Measurements from ENCODE around the gene SRRM3.
"Not testable (repeated sequence)": the region's sequence is repeated elsewhere in the genome, so short reads cannot be mapped to it uniquely, and the experiment has no call there.

The SRRM3 gene

GRCh38 chr7:76209310-76209709 is 7.6 kb downstream of the SRRM3 start:
- no peak overlapping the region for H3K27ac Mint-ChIP-seq
- H3K36me3 Mint-ChIP-seq (ENCODE audit: low read depth): no peaks in the 10 kb centered on the region
- H3K9me3 Mint-ChIP-seq: no peaks in the 10 kb centered on the region
- no peaks in the 10 kb centered on the region for H3K4me1 Mint-ChIP-seq (ENCODE audit: low read depth)
- H3K27me3 Mint-ChIP-seq (ENCODE audit: low read depth): no peaks in the 10 kb centered on the region
- no peak overlapping the region for H3K4me3 Mint-ChIP-seq

GRCh38 chr7:76211216-76211615 is 9.5 kb downstream of the SRRM3 start:
- Mint-ChIP-seq H3K27ac (no peak overlapping the region), H3K36me3 (ENCODE audit: low read depth) (no peaks in the 10 kb centered on the region), H3K9me3 (no peaks in the 10 kb centered on the region), H3K27me3 (ENCODE audit: low read depth) (peaks cover under 1% of the 10 kb centered on the region), H3K4me3 (no peak overlapping the region), H3K4me1 (ENCODE audit: low read depth) (no peaks in the 10 kb centered on the region)

- H3K9me3 Mint-ChIP-seq; H3K36me3 Mint-ChIP-seq (ENCODE audit: low read depth); H3K4me1 Mint-ChIP-seq (ENCODE audit: low read depth); H3K4me3 Mint-ChIP-seq; H3K27ac Mint-ChIP-seq: not testable (repeated sequence)
- peaks cover 15% of the 10 kb centered on the region for H3K27me3 Mint-ChIP-seq (ENCODE audit: low read depth)
Measured at GRCh38 chr7:76215349-76215748, 13.7 kb downstream of the SRRM3 start.

GRCh38 chr7:76216381-76217082 is 14.8 kb downstream of the SRRM3 start:
- Mint-ChIP-seq H3K9me3 (no peaks in the 10 kb centered on the region), H3K27me3 (ENCODE audit: low read depth) (peaks cover 15% of the 10 kb centered on the region)

GRCh38 chr7:76217942-76218566 is 16.4 kb downstream of the SRRM3 start:
- H3K27ac Mint-ChIP-seq: no peak overlapping the region
- peaks cover 20% of the 10 kb centered on the region for H3K27me3 Mint-ChIP-seq (ENCODE audit: low read depth)
- no peaks in the 10 kb centered on the region for H3K9me3 Mint-ChIP-seq
- no peak overlapping the region for H3K4me3 Mint-ChIP-seq
- no peaks in the 10 kb centered on the region for H3K4me1 Mint-ChIP-seq (ENCODE audit: low read depth)
- no peaks in the 10 kb centered on the region for H3K36me3 Mint-ChIP-seq (ENCODE audit: low read depth)

More at GRCh38 chr7:76216381-76217082, 14.8 kb downstream of the SRRM3 start:
- H3K36me3 Mint-ChIP-seq (ENCODE audit: low read depth): no peaks in the 10 kb centered on the region
- no peak overlapping the region for H3K27ac Mint-ChIP-seq
- H3K4me3 Mint-ChIP-seq: no peak overlapping the region
- no peaks in the 10 kb centered on the region for H3K4me1 Mint-ChIP-seq (ENCODE audit: low read depth)

- H3K36me3 Mint-ChIP-seq (ENCODE audit: low read depth): no peaks in the 10 kb centered on the region
- H3K4me1 Mint-ChIP-seq (ENCODE audit: low read depth): peaks cover 2% of the 10 kb centered on the region
- no peak overlapping the region for H3K27ac Mint-ChIP-seq
- peaks cover 30% of the 10 kb centered on the region for H3K27me3 Mint-ChIP-seq (ENCODE audit: low read depth)
- no peaks in the 10 kb centered on the region for H3K9me3 Mint-ChIP-seq
- no peak overlapping the region for H3K4me3 Mint-ChIP-seq
Measured at GRCh38 chr7:76220185-76221057, 18.7 kb downstream of the SRRM3 start.

GRCh38 chr7:76222333-76222732 is 20.6 kb downstream of the SRRM3 start:
- H3K4me3 Mint-ChIP-seq: no peak overlapping the region
- peaks cover 25% of the 10 kb centered on the region for H3K27me3 Mint-ChIP-seq (ENCODE audit: low read depth)
- H3K4me1 Mint-ChIP-seq (ENCODE audit: low read depth): peaks cover 2% of the 10 kb centered on the region
- no peaks in the 10 kb centered on the region for H3K9me3 Mint-ChIP-seq
- no peaks in the 10 kb centered on the region for H3K36me3 Mint-ChIP-seq (ENCODE audit: low read depth)
- no peak overlapping the region for H3K27ac Mint-ChIP-seq

GRCh38 chr7:76222839-76223238 is 21.1 kb downstream of the SRRM3 start:
- no peaks in the 10 kb centered on the region for H3K36me3 Mint-ChIP-seq (ENCODE audit: low read depth)
- H3K4me3 Mint-ChIP-seq: no peak overlapping the region
- H3K27ac Mint-ChIP-seq: no peak overlapping the region
- H3K27me3 Mint-ChIP-seq (ENCODE audit: low read depth): peaks cover 24% of the 10 kb centered on the region
- peaks cover 2% of the 10 kb centered on the region for H3K4me1 Mint-ChIP-seq (ENCODE audit: low read depth)
- H3K9me3 Mint-ChIP-seq: no peaks in the 10 kb centered on the region

GRCh38 chr7:76223286-76223972 is 21.7 kb downstream of the SRRM3 start:
- peaks cover 24% of the 10 kb centered on the region for H3K27me3 Mint-ChIP-seq (ENCODE audit: low read depth)
- no peak overlapping the region for H3K4me3 Mint-ChIP-seq
- no peak overlapping the region for H3K27ac Mint-ChIP-seq

GRCh38 chr7:76224695-76225094 is 23.0 kb downstream of the SRRM3 start:
- peaks cover 24% of the 10 kb centered on the region for H3K27me3 Mint-ChIP-seq (ENCODE audit: low read depth)
- H3K27ac Mint-ChIP-seq: no peak overlapping the region
- H3K9me3 Mint-ChIP-seq: no peaks in the 10 kb centered on the region
- H3K4me1 Mint-ChIP-seq (ENCODE audit: low read depth): peaks cover 2% of the 10 kb centered on the region
- no peaks in the 10 kb centered on the region for H3K36me3 Mint-ChIP-seq (ENCODE audit: low read depth)
- no peak overlapping the region for H3K4me3 Mint-ChIP-seq

More at GRCh38 chr7:76223286-76223972, 21.7 kb downstream of the SRRM3 start:
- H3K4me1 Mint-ChIP-seq (ENCODE audit: low read depth): peaks cover 2% of the 10 kb centered on the region
- H3K36me3 Mint-ChIP-seq (ENCODE audit: low read depth): no peaks in the 10 kb centered on the region
- no peaks in the 10 kb centered on the region for H3K9me3 Mint-ChIP-seq

- peaks cover 2% of the 10 kb centered on the region for H3K4me1 Mint-ChIP-seq (ENCODE audit: low read depth)
- peaks cover 30% of the 10 kb centered on the region for H3K27me3 Mint-ChIP-seq (ENCODE audit: low read depth)
- H3K4me3 Mint-ChIP-seq: no peak overlapping the region
- H3K9me3 Mint-ChIP-seq: no peaks in the 10 kb centered on the region
- H3K27ac Mint-ChIP-seq: no peak overlapping the region
- no peaks in the 10 kb centered on the region for H3K36me3 Mint-ChIP-seq (ENCODE audit: low read depth)
Measured at GRCh38 chr7:76225379-76225778, 23.7 kb downstream of the SRRM3 start.

- H3K9me3 Mint-ChIP-seq: no peaks in the 10 kb centered on the region
- peaks cover 32% of the 10 kb centered on the region for H3K27me3 Mint-ChIP-seq (ENCODE audit: low read depth)
- H3K4me1 Mint-ChIP-seq (ENCODE audit: low read depth): peaks cover 2% of the 10 kb centered on the region
- no peaks in the 10 kb centered on the region for H3K36me3 Mint-ChIP-seq (ENCODE audit: low read depth)
- no peak overlapping the region for H3K4me3 Mint-ChIP-seq
- no peak overlapping the region for H3K27ac Mint-ChIP-seq
Measured at GRCh38 chr7:76225951-76226350, 24.3 kb downstream of the SRRM3 start.

GRCh38 chr7:76226878-76227423 is 25.3 kb downstream of the SRRM3 start:
- not testable (repeated sequence) for H3K9me3 Mint-ChIP-seq; H3K27ac Mint-ChIP-seq; H3K4me1 Mint-ChIP-seq (ENCODE audit: low read depth); H3K4me3 Mint-ChIP-seq; H3K36me3 Mint-ChIP-seq (ENCODE audit: low read depth)
- H3K27me3 Mint-ChIP-seq (ENCODE audit: low read depth): peaks cover 42% of the 10 kb centered on the region

GRCh38 chr7:76230214-76230613 is 28.5 kb downstream of the SRRM3 start:
- H3K4me3 Mint-ChIP-seq: no peak overlapping the region
- H3K27ac Mint-ChIP-seq: no peak overlapping the region
- no peaks in the 10 kb centered on the region for H3K36me3 Mint-ChIP-seq (ENCODE audit: low read depth)
- H3K27me3 Mint-ChIP-seq (ENCODE audit: low read depth): peaks cover 47% of the 10 kb centered on the region
- peaks cover 4% of the 10 kb centered on the region for H3K4me1 Mint-ChIP-seq (ENCODE audit: low read depth)
- no peaks in the 10 kb centered on the region for H3K9me3 Mint-ChIP-seq

Data from T-helper 1 cell treated with Interleukin-12 subunit alpha and Interleukin-12 subunit beta and Interleukin-4 antibody, amounts not matched to agents 30 μg/mL and 1 μg/mL, for 36 hours (primary cell).